HG02943 (cell line): Measurements from ENCODE around the gene CRACDL.

ENCODE experiments used
- ATAC-seq: cut with Tn5 transposase; IDR thresholded peaks from one replicate; pipeline ENCODE4 v1.9.1; 2021; ENCODE audit warnings: mild to moderate bottlenecking, low read depth, moderate library complexity; ENCODE audit not compliant: unreplicated experiment

The CRACDL gene, protein sequence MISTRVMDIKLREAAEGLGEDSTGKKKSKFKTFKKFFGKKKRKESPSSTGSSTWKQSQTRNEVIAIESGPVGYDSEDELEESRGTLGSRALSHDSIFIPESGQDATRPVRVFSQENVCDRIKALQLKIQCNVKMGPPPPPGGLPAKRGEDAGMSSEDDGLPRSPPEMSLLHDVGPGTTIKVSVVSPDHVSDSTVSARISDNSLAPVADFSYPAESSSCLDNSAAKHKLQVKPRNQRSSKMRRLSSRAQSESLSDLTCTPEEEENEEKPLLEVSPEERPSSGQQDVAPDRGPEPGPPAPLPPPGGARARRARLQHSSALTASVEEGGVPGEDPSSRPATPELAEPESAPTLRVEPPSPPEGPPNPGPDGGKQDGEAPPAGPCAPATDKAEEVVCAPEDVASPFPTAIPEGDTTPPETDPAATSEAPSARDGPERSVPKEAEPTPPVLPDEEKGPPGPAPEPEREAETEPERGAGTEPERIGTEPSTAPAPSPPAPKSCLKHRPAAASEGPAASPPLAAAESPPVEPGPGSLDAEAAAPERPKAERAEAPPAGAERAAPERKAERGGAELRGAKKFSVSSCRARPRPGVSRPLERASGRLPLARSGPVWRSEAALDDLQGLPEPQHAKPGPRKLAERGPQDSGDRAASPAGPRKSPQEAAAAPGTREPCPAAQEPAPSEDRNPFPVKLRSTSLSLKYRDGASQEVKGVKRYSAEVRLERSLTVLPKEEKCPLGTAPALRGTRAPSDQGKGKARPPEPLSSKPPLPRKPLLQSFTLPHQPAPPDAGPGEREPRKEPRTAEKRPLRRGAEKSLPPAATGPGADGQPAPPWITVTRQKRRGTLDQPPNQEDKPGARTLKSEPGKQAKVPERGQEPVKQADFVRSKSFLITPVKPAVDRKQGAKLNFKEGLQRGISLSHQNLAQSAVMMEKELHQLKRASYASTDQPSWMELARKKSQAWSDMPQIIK

GRCh38 chr2:98935777-98936352 lies at the start of gene CRACDL:
Gene CRACDL, minus strand, starts transcription at chr2:98936225. Its CDS starts 89,425 bp downstream, at chr2:98846800.
- ATAC-seq = no peak

GRCh38 chr2:98975611-98976010 lies 39.6 kb upstream of the CRACDL start:
- ATAC-seq = no peak

GRCh38 chr2:98972582-98973167 lies 36.6 kb upstream of the CRACDL start:
- no peak for ATAC-seq

GRCh38 chr2:98959810-98960507 lies 23.9 kb upstream of the CRACDL start:
- no peak for ATAC-seq

DNA sequence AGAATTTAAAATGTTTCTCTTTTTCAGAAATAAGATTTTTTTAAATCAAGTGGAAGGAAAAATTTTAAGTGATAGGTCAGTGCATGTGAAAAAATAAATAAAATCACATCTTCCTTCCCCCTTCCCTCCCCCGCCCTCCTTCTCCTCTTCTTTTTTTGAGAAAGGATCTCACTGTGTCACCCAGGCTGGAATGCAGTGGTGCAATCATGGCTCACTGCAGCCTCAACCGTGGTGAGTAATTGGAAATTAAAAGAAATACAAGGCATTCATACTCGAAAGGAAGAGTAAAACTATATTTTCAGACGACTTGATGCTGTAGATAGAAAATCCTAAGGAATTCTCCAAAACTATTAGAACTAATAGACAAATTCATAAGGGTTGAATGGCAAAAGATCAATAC lies 16.9 kb upstream of the CRACDL start:
- no peak for ATAC-seq

DNA sequence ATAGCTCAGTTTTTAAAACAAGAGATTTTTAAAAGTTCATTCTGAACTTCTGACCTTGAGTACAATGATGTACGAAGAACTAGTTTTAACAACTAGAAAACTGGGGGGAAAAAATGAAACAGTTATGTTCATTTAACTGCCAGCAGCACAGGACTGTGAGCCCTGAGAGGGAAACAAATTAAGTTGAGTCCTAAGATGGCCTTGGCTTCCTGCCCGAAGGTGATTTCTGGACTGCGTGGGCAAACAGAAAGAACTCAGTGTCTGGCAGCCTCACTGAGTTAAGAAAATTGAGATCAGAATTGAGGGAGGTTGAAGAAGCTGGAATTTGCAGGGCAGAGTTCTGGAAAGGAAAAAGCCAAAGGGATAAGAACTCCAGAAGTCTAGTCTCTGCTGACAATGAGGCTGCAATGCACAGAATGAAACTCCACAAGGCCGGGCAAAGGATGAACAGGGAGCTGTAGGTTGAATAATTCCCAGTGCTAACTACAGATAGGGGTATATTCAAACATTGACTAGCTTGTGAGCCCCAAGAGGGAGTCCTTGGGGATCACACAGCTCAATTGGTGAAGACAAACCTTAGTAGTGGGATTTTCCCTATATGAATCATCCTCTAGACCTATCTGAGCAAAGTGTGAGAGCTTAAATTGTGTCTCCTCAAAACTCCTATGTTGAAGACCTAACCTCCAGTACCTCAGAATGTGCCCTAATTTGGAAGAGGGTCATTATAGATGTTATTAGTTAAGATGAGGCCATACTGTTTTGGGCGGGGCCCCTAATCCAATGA lies 13.1 kb upstream of the CRACDL start:
- ATAC-seq = no peak

DNA sequence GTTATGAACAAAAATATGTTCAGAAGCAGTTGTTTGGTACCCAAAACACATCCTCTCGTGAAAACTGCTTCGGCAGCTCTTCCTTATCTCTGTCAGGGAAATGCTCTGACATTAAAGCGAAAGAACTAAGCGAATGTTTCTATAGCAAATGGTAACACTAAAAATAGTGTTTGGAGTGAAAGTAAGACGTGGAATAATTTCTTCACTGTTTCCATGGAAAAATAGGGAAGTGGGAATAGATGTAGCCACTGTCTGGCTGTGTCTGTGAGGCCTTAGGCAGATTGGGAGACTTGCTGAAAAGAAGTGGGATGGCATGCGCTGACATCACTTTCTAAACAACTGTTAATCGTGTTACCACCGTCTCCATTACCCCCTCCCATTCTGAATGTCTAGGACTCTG lies 11.5 kb upstream of the CRACDL start:
- no peak for ATAC-seq

DNA sequence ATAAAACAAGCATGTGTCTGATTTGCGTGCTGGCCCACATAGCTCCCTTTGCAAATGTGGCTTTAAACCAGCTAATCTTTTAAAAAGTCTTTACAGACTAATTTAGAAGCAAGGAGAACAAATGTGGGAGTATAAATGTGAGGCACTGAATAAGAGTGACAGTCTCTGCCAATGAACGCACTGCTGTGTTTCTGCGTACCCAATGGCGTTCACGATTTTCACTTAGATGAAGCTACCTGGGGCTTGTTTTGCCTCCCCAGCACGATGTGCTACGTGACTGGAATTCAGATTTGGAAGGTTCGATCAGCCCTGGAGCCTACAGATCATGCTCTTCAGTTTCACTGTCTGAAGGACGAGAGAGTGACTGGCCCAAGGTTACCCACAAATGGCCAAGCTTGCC lies 10.8 kb upstream of the CRACDL start:
- no peak for ATAC-seq

- ATAC-seq = no peak
Observed at GRCh38 chr2:98944775-98945174, 8.8 kb upstream of the CRACDL start.

DNA sequence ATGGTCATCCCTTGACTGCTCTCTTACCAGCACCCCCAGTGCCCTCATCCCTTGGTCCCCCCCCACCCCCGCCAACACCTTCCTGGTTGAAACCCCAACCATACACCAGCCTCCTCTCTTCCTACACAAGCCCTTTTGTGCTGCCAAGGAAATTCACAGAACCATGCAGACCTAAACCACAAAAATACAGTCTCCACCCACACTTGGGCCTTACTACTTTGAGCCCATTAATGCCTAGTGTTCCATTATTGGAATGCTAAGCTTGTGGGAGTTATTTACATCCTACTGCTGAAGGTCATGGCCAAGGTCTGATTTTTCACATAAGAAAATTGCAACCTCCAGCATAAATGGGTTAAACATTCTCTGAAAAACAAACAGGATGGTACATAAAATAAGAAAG lies 4.1 kb upstream of the CRACDL start:
- ATAC-seq = no peak

DNA sequence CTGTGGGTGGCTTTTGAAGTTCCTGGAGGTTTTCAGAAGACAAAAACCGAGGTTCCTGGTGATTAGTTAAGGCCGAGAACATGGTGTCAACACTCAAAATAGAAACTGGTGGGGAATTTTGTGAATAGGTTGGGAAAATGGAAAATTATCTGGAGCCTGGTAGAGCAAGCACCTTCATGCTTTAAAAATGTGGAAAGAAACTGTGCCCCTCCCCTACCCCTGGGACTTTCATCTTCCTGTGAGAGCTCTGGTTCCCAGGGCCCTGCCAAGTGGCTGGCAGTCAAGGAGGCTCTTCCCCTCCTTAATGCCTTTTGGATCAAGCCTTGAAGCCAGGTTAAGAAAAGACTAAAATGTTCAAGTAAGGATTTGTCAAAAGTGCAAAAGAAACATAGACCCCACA lies 1.9 kb upstream of the CRACDL start:
- ATAC-seq = no peak

DNA sequence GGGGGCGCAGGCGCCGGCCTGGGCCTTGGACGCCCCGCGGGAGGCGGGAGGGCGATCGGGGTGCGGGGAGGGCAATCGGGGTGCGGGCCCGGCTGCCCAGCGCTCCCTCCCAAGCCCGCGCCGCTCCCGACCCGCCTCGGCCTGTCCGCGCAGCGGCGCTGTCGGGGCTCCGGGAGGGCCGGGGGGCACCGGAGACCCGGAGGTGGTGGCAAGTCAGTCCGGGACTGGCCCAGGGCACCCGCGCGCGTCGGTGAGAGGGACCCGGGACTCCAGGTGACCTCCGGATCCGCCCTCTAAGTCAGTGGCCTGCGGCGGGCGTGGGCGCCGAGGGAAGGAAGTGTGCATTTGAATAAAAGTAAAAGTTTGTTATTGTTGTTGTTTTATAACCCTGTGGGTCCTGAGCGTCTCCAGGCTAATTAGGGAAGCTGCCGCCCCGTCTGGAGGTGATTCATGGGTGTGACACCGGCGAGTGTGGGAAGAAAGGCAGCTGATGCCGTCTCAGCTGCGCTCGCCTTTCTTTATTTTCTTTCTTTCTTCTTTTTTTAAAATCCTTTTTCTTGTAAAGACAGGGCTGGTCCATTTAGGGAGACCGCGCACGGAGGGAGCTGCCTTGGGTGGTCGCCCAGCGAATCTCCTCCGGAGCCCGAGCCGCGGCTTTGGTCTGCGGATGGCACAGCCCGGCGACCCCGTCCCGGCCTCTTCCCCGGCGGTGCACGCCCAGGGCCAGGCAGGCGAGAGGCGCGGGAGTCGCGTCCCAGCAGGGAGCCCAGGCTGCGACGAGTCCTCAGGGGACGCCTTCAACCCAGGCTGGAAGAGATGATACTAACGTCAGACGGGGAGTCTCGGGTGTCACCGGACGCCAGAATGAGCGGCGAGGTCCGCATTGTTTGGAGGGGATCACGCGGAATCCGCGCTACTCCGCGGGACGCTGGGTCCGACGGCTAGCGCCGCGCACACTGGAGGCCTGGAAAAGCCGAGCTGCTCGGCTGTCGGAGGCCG lies 627 bp upstream of the CRACDL start:
- no peak for ATAC-seq

GRCh38 chr2:98935111-98935770 lies 784 bp downstream of the CRACDL start:
- no peak for ATAC-seq

GRCh38 chr2:98932778-98933343 lies 3.2 kb downstream of the CRACDL start:
- no peak for ATAC-seq

DNA sequence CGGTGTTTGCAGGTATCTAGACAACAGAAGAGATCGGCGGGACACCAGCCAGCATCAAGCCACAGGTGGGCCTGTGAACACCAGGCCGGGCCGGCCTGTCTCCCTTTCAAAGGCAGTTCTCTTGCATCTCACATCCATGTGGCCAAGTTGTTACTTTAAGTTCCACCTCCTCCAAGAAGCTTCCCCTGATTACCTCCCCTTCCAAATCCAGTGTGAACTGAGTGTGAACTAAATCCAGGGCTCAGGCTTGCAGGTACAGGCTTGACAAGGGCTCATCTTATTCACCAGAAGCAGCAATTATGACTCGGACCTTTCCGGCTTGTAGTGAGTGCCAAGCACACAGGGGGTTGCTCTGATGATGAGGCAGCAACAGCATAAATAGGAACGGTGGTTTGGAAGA lies 3.9 kb downstream of the CRACDL start:
- no peak for ATAC-seq

- no peak for ATAC-seq
Observed at GRCh38 chr2:98931596-98931995, 4.4 kb downstream of the CRACDL start.

GRCh38 chr2:98929920-98930319 lies 6.1 kb downstream of the CRACDL start:
- ATAC-seq = no peak
